ENCODE results near the gene RASAL2.

The RASAL2 gene

DNA sequence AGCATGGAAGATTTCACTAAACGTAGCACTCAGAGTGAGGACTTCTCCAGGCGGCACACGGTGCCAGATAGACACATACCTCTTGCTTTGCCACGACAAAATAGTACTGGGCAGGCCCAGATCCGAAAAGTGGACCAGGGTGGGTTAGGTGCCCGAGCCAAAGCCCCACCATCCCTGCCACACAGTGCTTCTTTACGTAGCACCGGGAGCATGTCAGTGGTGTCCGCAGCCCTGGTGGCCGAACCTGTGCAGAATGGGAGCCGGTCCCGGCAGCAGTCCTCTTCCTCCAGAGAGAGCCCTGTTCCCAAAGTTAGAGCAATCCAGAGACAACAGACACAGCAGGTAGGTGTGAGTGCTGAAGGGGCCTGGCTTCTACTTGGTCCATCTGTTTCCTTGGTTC is 364.3 kb downstream of the RASAL2 start:
- no peak for TF ChIP-seq ZNF274 (IDR thresholded peaks at IDR 0.05; ENCODE audit: low read depth, low read length)
- no peak overlapping the region for H3K4me3 ChIP-seq (ENCODE audit: low read length)

DNA sequence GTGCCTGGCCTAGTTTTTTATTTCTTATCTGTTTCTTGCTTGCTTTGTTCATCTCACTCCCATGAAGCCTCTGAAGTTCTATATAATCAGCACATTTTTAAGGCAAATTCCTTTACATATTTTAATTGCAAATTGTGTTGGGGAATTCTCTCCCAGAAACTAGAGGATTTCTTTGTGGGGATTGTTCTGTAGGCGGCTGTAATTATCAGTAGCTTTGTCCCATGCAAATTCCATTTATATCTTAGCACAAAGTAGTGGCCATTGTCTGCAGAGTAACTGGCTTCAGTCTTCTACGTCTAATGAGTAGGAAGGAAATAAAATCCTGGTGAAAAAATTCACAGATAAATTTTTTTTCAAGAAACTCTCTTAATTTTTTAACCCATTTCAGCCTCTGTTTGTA is 367.2 kb downstream of the RASAL2 start:
- no peak overlapping the region for H3K4me3 ChIP-seq (ENCODE audit: low read length)
- no peak for TF ChIP-seq ZNF274 (IDR thresholded peaks at IDR 0.05; ENCODE audit: low read depth, low read length)

DNA sequence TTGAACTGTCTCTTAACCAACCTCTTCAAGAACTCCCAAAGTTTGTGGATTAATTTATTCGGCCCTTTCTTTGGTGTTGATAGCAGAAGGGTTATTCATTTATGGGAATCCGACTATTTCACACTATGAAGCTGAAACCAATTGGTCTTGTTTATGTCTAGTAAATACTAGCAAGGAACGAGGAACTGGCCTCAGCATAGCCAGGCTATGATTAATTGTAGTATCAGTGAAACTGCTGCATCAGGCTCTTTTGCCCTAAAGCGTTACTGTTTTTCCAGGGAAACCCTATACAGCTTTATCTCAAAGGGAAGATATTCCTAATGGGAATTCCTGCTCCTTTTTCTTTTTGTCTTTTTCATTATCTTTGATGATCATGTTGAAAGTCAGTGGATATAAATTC is 367.8 kb downstream of the RASAL2 start:
- no peak overlapping the region for H3K4me3 ChIP-seq (ENCODE audit: low read length)

GRCh38 chr1:178464141-178464540 is 370.2 kb downstream of the RASAL2 start:
- TF ChIP-seq ZNF274 (IDR thresholded peaks at IDR 0.05; ENCODE audit: low read depth, low read length): no peak
- H3K4me3 ChIP-seq (ENCODE audit: low read length): no peak overlapping the region

More for the DNA sequence above, 367.8 kb downstream of the RASAL2 start:
- TF ChIP-seq ZNF274 (IDR thresholded peaks at IDR 0.05; ENCODE audit: low read depth, low read length): no peak

DNA sequence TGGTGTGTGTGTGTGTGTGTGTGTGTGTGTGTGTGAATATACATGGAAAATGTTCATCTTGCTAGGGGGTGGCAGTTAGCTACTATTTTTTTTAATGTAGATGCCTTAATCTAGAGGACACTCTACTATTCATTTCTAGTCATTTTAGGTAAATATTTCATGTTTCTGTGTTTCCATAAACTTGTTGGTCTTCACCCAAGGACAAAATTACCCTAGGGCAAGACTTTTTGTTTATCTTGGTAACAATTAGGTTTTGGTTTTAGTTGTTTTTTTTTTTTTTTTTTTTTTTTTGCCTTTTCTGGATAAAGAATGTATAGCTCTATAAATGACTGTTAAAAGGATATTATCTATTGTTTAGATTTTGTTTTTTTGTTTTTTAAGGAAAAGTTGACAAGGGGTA is 370.7 kb downstream of the RASAL2 start:
- no peak for TF ChIP-seq ZNF274 (IDR thresholded peaks at IDR 0.05; ENCODE audit: low read depth, low read length)
- H3K4me3 ChIP-seq (ENCODE audit: low read length): no peak overlapping the region

DNA sequence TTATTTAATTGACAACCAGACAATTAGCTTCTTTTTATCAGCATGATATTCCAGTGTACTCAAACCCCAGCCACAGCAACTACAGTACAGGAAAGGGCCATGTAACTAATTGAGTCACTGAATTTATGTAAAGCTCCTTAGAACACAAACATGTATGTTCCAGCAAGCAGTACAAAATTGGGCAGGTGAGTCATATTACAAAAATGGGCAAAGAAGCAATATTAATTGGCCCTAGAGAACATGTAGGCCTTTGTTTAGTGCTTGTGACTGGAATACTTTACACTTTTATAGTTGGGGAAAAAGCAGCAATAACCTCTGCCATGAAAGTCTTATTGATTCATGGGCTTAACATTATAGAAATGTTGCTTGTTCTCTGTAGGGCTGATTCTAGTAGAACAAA is 371.1 kb downstream of the RASAL2 start:
- no peak overlapping the region for H3K4me3 ChIP-seq (ENCODE audit: low read length)
- no peak for TF ChIP-seq ZNF274 (IDR thresholded peaks at IDR 0.05; ENCODE audit: low read depth, low read length)

- H3K4me3 ChIP-seq (ENCODE audit: low read length): no peak overlapping the region
- TF ChIP-seq ZNF274 (IDR thresholded peaks at IDR 0.05; ENCODE audit: low read depth, low read length): no peak
Observed at GRCh38 chr1:178467837-178468236, 373.9 kb downstream of the RASAL2 start.

DNA sequence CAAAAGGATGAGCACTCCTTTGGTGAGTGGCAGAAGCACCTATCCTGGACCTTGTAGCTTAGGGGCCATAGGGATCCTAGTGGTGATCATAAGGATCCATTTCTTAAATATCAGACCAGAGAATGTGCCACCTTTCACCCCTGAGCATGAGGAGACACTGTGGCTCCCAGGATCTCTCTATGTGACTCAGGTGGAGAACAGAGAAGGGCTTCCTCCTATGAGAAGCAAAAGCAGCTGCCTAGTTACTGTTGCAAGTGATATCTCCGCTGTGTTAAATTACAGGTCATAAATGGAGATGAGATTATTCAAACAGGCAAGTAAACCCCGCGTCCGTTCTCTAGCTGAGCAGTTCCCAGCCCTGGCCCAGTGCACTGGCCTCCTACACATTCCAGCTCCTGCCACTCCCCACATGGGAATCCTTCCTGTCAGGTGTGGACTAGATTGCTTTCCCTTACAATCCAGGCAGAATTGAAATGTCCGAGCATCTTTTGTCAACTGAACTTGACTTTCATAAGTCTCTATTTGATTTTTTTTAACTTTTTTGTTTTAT is 376.6 kb downstream of the RASAL2 start:
- H3K4me3 ChIP-seq (ENCODE audit: low read length): no peak overlapping the region
- TF ChIP-seq ZNF274 (IDR thresholded peaks at IDR 0.05; ENCODE audit: low read depth, low read length): no peak

- no peak for TF ChIP-seq ZNF274 (IDR thresholded peaks at IDR 0.05; ENCODE audit: low read depth, low read length)
- no peak overlapping the region for H3K4me3 ChIP-seq (ENCODE audit: low read length)
Observed at GRCh38 chr1:178472531-178472930, 378.6 kb downstream of the RASAL2 start.

DNA sequence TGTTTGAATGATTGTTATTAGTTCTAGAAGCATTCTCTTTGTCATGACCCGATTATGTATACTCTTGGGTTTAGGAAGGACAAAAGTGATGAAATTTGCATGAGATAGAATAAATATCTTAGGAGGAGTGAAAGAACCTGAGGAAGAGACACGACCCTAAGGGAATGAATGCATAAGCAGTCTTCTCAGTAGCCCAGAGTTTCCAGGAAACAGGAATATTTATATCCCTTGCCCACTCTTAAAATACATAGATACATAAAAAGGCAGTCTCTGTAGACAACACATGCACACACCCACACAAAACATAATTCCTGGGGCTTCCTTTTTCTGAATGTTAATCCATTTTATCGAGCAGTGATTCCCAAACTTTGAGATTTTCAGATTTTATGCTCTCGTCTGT is 383.5 kb downstream of the RASAL2 start:
- no peak for TF ChIP-seq ZNF274 (IDR thresholded peaks at IDR 0.05; ENCODE audit: low read depth, low read length)
- H3K4me3 ChIP-seq (ENCODE audit: low read length): no peak overlapping the region

DNA sequence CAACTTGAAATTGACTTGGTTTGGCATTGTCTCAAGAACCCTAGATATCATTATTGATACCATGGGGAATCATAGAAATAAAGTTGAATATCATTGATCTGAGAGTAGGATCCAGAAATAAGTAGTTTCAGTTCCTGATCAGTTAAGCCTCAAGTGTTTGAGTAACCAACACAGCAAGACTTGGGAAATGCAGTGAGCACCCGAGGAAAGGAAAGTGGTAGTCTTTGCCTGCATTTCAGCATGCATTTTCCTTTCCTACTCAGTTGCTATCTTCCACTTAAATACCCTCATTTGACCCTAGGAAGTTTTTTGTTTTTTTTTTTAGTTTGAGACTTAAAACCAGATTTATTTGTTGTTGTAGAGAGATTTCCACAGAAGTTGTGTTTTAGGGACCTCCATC is 383.9 kb downstream of the RASAL2 start:
- TF ChIP-seq ZNF274 (IDR thresholded peaks at IDR 0.05; ENCODE audit: low read depth, low read length): no peak
- H3K4me3 ChIP-seq (ENCODE audit: low read length): no peak overlapping the region

- no peak for TF ChIP-seq ZNF274 (IDR thresholded peaks at IDR 0.05; ENCODE audit: low read depth, low read length)
- H3K4me3 ChIP-seq (ENCODE audit: low read length): no peak overlapping the region
Observed at GRCh38 chr1:178483251-178483957, 389.5 kb downstream of the RASAL2 start.

GRCh38 chr1:178484698-178485225 is 390.9 kb downstream of the RASAL2 start:
- H3K4me3 ChIP-seq (ENCODE audit: low read length): no peak overlapping the region
- no peak for TF ChIP-seq ZNF274 (IDR thresholded peaks at IDR 0.05; ENCODE audit: low read depth, low read length)

DNA sequence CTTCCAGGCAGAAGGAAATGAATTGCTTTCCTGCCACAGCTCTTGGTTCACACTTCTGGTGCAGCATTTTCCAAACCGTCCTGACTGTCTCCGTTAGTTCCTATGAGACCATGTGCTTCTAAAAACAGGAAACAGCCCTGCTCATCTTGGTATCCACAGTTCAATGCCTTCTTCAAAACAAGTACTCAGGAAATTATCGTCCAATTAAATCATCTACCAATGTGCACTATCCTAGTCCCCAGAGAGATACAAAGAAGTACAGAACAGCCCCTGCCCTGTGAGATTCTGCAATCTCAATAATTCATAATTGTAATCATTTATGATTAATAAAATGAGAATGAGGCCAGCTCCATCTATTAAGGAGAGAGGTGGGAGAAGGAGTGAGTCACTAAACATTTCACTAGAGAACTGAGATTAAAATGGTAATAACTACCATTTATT is 391.7 kb downstream of the RASAL2 start:
- no peak for TF ChIP-seq ZNF274 (IDR thresholded peaks at IDR 0.05; ENCODE audit: low read depth, low read length)
- no peak overlapping the region for H3K4me3 ChIP-seq (ENCODE audit: low read length)
